Fibroblast of lung (primary cell): Measurements from ENCODE around the gene CIAPIN1. TPM values are rescaled to one million over a fixed set of nuclear protein-coding genes. Genes with fewer than 3 reads are reported as not detected.

Experiments
- DNase-seq, 2 donors: peaks; one replicate each; pipeline versions ENCODE4 v3.0.0 to v3.0.0-alpha.2; 2010; ENCODE audit warnings: low read depth in 2 of 2
- H2AFZ ChIP-seq: 2 replicates; pipeline ENCODE4 v1.5.1; 2012; ENCODE audit warnings: low read length, control low read depth, inconsistent platforms
- H3K27ac ChIP-seq: 2 replicates; pipeline ENCODE4 v1.5.1; 2011; ENCODE audit warnings: low read length, control low read depth; ENCODE audit not compliant: insufficient read depth
- H3K27me3 ChIP-seq: 2 replicates; pipeline ENCODE4 v1.5.1; 2011; ENCODE audit warnings: mild to moderate bottlenecking, low read length; ENCODE audit not compliant: control insufficient read depth, insufficient read depth
- H3K36me3 ChIP-seq: 2 replicates; pipeline ENCODE4 v1.5.1; 2011; ENCODE audit warnings: low read length; ENCODE audit not compliant: control insufficient read depth, insufficient read depth
- H3K4me1 ChIP-seq: 2 replicates; pipeline ENCODE4 v1.5.1; 2011; ENCODE audit warnings: low read length; ENCODE audit not compliant: control insufficient read depth, insufficient read depth; ENCODE audit errors: extremely low read depth
- H3K4me2 ChIP-seq: 2 replicates; pipeline ENCODE4 v1.5.1; 2011; ENCODE audit warnings: low read length, control low read depth; ENCODE audit not compliant: insufficient read depth; ENCODE audit errors: extremely low read depth
- H3K4me3 ChIP-seq, 4 experiments: fragments of 200-600 bp in 1 of 4; sonication (generic) in 1 of 4; replicated peaks in 1 of 4; 2 replicates each; pipeline ENCODE4 v1.5.1; 2011 to 2016; ENCODE audit warnings: low read length in 4 of 4, low read depth in 3 of 4, mild to moderate bottlenecking in 3 of 4, control low read depth in 2 of 4, inconsistent platforms in 1 of 4, mixed read lengths in 1 of 4; ENCODE audit not compliant: insufficient read depth in 1 of 4; ENCODE audit errors: control extremely low read depth in 1 of 4
- H3K79me2 ChIP-seq: 2 replicates; pipeline ENCODE4 v1.5.1; 2012; ENCODE audit warnings: mild to moderate bottlenecking, low read length, inconsistent platforms; ENCODE audit not compliant: control insufficient read depth, insufficient read depth
- H3K9ac ChIP-seq: 2 replicates; pipeline ENCODE4 v1.5.1; 2011; ENCODE audit warnings: mild to moderate bottlenecking, low read length, control low read depth; ENCODE audit not compliant: insufficient read depth
- H3K9me3 ChIP-seq: 2 replicates; pipeline ENCODE4 v1.5.1; 2012; ENCODE audit warnings: low read depth, low read length; ENCODE audit not compliant: control insufficient read depth, insufficient read depth
- H4K20me1 ChIP-seq: 2 replicates; pipeline ENCODE4 v1.5.1; 2011; ENCODE audit warnings: low read length; ENCODE audit not compliant: control insufficient read depth, insufficient read depth; ENCODE audit errors: extremely low read depth
- EZH2 ChIP-seq: IDR thresholded peaks from 2 replicates; pipeline ENCODE4 v1.5.1; 2012; ENCODE audit warnings: low read length, control low read depth, mild to moderate bottlenecking; ENCODE audit errors: missing control alignments
- polyA minus RNA-seq: library from RNA; depleted of rRNA, polyadenylated mRNA; stranded (reverse); fragments of >200 nt; gene quantifications from 2 replicates; pipeline ENCODE4 v1.2.3, GENCODE V29; 2011; ENCODE audit warnings: low replicate concordance
- polyA plus RNA-seq, 2 donors: library from polyadenylated mRNA; depleted of rRNA in 1 of 2; stranded (reverse) in 1 of 2; unstranded in 1 of 2; fragments of >200 nt; gene quantifications; 2 replicates each; pipeline ENCODE4 v1.2.1, GENCODE V29; 2011 to 2012; ENCODE audit warnings: missing spikeins in 1 of 2
- total RNA-seq: library from RNA; depleted of rRNA; stranded (reverse); fragments of >200 nt; gene quantifications from 2 replicates; pipeline ENCODE4 v1.2.1, GENCODE V29; 2014
- TF ChIP-seq, protein P1 (sequence below), 2 donors: IDR thresholded peaks in 1 of 2; conservative IDR thresholded peaks in 1 of 2; 1 replicate in 1 of 2; 2 replicates in 1 of 2; pipeline ENCODE4 v1.5.1; 2011 to 2012; ENCODE audit warnings: low read length in 2 of 2, control low read depth in 1 of 2, inconsistent platforms in 1 of 2, low read depth in 1 of 2, mild to moderate bottlenecking in 1 of 2

The CIAPIN1 gene
- total RNA-seq = 38.3 and 39.5 TPM in 2 replicates
- polyA plus RNA-seq = 40.2 and 47.0 TPM in 2 replicates
- polyA plus RNA-seq (2012) = 29.9 and 37.7 TPM in 2 replicates
- polyA minus RNA-seq = 29.3 and 37.4 TPM in 2 replicates

DNA sequence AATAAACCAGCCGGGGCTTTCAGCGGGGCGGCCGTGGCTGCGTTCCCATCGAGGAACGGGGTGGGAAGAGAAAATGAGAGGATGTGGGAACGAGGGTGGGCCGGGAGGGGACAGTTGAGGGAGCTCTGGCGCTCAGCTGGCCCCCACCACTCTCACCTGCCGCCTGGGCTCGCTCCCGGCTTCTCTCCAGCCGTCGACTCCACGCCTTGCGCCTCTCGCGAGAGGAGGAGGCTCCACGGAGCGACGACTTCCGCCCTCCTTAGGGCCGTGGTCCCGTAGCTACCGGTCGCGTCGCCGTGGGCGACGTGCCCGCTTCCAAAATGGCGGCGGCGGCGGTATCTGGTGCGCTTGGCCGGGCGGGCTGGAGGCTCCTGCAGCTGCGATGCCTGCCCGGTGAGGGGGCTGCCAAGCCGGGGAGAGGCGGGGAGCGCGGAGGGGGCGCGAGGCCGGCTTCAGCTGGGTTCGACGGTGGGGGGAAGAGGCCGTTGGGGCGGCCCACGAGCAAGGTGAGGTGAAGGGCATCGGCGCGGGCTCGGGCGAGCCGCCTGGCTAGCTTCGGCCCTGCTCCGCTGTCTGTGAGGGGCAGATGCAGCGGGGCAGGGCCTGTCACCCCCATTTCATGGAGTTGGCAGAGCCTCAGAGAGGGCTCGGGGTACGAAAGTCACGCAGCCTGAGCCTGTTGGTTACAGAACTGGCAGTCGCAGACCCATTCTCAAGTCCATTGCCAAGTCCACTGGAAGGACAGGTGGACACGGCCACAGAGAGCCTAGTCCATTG is at the start of gene CIAPIN1, which contains the start of gene COQ9:
Gene CIAPIN1, minus strand, starts transcription at position 200 of the 777 bp plus-strand sequence. CDS start 6,457 bp downstream, outside the sequence.
Gene COQ9, plus strand, starts transcription at position 294 of the 777 bp plus-strand sequence. Its CDS starts 27 bp downstream, at position 321.
- peak; percentile 89 to 91 for DNase-seq
- peak within 1 kb of the TSS; percentile 94 for H2AFZ ChIP-seq
- H3K27me3 ChIP-seq = no peaks in the 10 kb centered on the region

DNA sequence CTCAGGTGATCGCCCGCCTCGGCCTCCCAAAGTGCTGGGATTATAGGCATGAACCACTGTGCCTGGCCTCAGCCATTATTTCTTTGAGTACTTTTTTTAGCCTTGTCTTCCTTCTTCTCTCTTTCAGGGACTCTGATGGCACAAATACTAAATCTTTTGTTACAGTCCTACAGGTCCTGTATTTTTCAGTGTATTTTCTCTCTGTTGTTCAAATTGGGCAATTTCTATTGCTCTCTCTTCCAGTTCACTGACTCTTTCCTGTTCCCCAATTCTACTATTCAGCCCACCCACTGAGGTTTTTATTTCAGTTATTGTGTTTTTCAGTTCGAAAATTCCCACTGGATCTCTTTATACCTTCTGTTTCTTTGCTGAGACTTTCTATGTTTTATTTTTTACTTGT is 46.6 kb upstream of the CIAPIN1 start:
- Histone ChIP-seq H3K9ac (no peak overlapping the region), H3K36me3 (no peaks in the 10 kb centered on the region), H3K4me2 (no peak overlapping the region), H3K9me3 (no peaks in the 10 kb centered on the region), H3K79me2 (no peaks in the 10 kb centered on the region), H3K27ac (no peak overlapping the region), H3K27me3 (peaks cover 11% of the 10 kb centered on the region), H3K4me1 (no peaks in the 10 kb centered on the region), H2AFZ (no peak overlapping the region), H3K4me3 (no peak overlapping the region), H4K20me1 (no peaks in the 10 kb centered on the region)
- no peak for TF ChIP-seq EZH2
- TF ChIP-seq, protein P1, sequence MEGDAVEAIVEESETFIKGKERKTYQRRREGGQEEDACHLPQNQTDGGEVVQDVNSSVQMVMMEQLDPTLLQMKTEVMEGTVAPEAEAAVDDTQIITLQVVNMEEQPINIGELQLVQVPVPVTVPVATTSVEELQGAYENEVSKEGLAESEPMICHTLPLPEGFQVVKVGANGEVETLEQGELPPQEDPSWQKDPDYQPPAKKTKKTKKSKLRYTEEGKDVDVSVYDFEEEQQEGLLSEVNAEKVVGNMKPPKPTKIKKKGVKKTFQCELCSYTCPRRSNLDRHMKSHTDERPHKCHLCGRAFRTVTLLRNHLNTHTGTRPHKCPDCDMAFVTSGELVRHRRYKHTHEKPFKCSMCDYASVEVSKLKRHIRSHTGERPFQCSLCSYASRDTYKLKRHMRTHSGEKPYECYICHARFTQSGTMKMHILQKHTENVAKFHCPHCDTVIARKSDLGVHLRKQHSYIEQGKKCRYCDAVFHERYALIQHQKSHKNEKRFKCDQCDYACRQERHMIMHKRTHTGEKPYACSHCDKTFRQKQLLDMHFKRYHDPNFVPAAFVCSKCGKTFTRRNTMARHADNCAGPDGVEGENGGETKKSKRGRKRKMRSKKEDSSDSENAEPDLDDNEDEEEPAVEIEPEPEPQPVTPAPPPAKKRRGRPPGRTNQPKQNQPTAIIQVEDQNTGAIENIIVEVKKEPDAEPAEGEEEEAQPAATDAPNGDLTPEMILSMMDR (conservative IDR thresholded peaks at IDR 0.05 in 1 of 2, IDR thresholded peaks at IDR 0.05 in 1 of 2; ENCODE audit: low read depth in 1 of 2, low read length in 2 of 2) = no peak
- no peak for DNase-seq

More for the DNA sequence above, at the start of gene CIAPIN1, which contains the start of gene COQ9:
- H3K9ac ChIP-seq = peak within 1 kb of the TSS; percentile 91
- peak within 1 kb of the TSS; percentile 96 for H3K4me2 ChIP-seq
- no peak for TF ChIP-seq EZH2
- TF ChIP-seq, protein P1 (conservative IDR thresholded peaks at IDR 0.05 in 1 of 2, IDR thresholded peaks at IDR 0.05 in 1 of 2; ENCODE audit: low read depth in 1 of 2, low read length in 2 of 2) = no peak
- H3K9me3 ChIP-seq = no peaks in the 10 kb centered on the region
- peak within 1 kb of the TSS; percentile 77 for H3K27ac ChIP-seq
- H3K4me1 ChIP-seq = no peaks in the 10 kb centered on the region
- H4K20me1 ChIP-seq = no peaks in the 10 kb centered on the region
- H3K36me3 ChIP-seq = peaks cover 3% of the 10 kb centered on the region
- H3K4me3 ChIP-seq = peak within 1 kb of the TSS; percentile 91 to 96 (median 94)
- peaks cover 44% of the 10 kb centered on the region for H3K79me2 ChIP-seq

DNA sequence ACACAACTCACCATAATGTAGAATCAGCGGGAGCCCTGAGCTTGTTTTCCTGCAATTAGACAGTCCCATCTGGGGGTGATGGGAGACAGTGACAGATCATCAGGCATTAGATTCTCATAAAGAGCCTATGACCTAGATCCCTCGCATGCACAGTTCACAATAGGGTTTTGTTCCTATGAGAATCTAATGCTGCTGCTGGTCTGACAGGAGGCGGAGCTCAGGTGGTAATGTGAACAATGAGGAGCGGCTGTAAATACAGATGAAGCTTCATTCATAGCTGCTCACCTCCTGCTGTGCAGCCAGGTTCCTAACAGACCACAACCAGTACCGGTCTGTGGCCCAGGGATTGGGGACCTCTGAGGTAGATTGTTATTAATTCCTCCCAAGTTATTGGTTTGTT is 42.0 kb upstream of the CIAPIN1 start:
- no peak for TF ChIP-seq EZH2
- TF ChIP-seq, protein P1 (conservative IDR thresholded peaks at IDR 0.05 in 1 of 2, IDR thresholded peaks at IDR 0.05 in 1 of 2; ENCODE audit: low read depth in 1 of 2, low read length in 2 of 2) = no peak
- no peak overlapping the region for H3K4me2 ChIP-seq
- no peaks in the 10 kb centered on the region for H3K36me3 ChIP-seq
- no peak overlapping the region for H3K27ac ChIP-seq
- DNase-seq = no peak
- no peaks in the 10 kb centered on the region for H3K4me1 ChIP-seq
- H3K79me2 ChIP-seq = no peaks in the 10 kb centered on the region
- no peak overlapping the region for H2AFZ ChIP-seq
- H3K4me3 ChIP-seq = no peak overlapping the region
- no peak overlapping the region for H3K9ac ChIP-seq
- H3K27me3 ChIP-seq = no peaks in the 10 kb centered on the region
- no peaks in the 10 kb centered on the region for H4K20me1 ChIP-seq
- H3K9me3 ChIP-seq = no peaks in the 10 kb centered on the region
